HepG2 (cell line): ENCODE results near the gene BCKDHB. TPM values are rescaled to one million over a fixed set of nuclear protein-coding genes. Genes with fewer than 3 reads are reported as not detected.

Experiments used
- CEBPG ChIP-seq: IDR thresholded peaks from 2 replicates; pipeline ENCODE4 v1.6.1; 2016
- NR3C1 ChIP-seq: sonication (generic); formaldehyde crosslinking; IDR thresholded peaks from 2 replicates; pipeline ENCODE4 v1.4.0; 2020; ENCODE audit warnings: missing genetic modification reagents
- TMF1 ChIP-seq: sonication (generic); formaldehyde crosslinking; IDR thresholded peaks from 2 replicates; pipeline ENCODE4 v1.8.1; 2022; ENCODE audit warnings: low read depth, missing genetic modification reagents
- YY1 ChIP-seq: IDR thresholded peaks from 2 replicates; pipeline ENCODE4 v1.6.1; 2011; ENCODE audit warnings: low read length, low read depth, moderate library complexity, mild to moderate bottlenecking; ENCODE audit not compliant: insufficient read depth, insufficient replicate concordance
- ZFP37 ChIP-seq: sonication (generic); formaldehyde crosslinking; IDR thresholded peaks from 2 replicates; pipeline ENCODE4 v1.4.0; 2020; ENCODE audit warnings: missing genetic modification reagents, borderline replicate concordance
- ZIK1 ChIP-seq: sonication (generic); formaldehyde crosslinking; IDR thresholded peaks from 2 replicates; pipeline ENCODE4 v1.5.0; 2020; ENCODE audit warnings: mild to moderate bottlenecking, low read depth, missing genetic modification reagents, borderline replicate concordance
- polyA plus RNA-seq, 8 experiments: library from polyadenylated mRNA; depleted of rRNA in 3 of 8; stranded (reverse) in 7 of 8; unstranded in 1 of 8; fragments of >200 nt; fragmentation: Illumina TruSeq in 4 of 8; extraction: Trizol in 4 of 8; gene quantifications; 2 replicates each; pipeline versions ENCODE4 v1.2.1 to v1.2.3, GENCODE V29; 2011 to 2016; ENCODE audit warnings: low read depth in 4 of 8, missing spikeins in 1 of 8, mixed read lengths in 1 of 8; ENCODE audit not compliant: insufficient read depth in 1 of 8
- total RNA-seq, 5 experiments: library from RNA; depleted of rRNA; stranded (reverse); fragments of >200 nt; fragmentation: Illumina TruSeq; extraction: Trizol; gene quantifications; 2 replicates each; pipeline ENCODE4 v1.2.3, GENCODE V29; 2016; ENCODE audit warnings: low read depth in 1 of 5
- TF ChIP-seq, protein P1 (sequence below): sonication (generic); formaldehyde crosslinking; IDR thresholded peaks from one replicate; pipeline ENCODE4 v1.5.1; 2020; ENCODE audit warnings: mild to moderate bottlenecking, missing genetic modification reagents; ENCODE audit errors: not compliant biosample characterization
- TF ChIP-seq, protein P2 (sequence below): sonication (generic); formaldehyde crosslinking; IDR thresholded peaks from 2 replicates; pipeline ENCODE4 v1.8.0; 2022; ENCODE audit warnings: mild to moderate bottlenecking, missing genetic modification reagents
- TF ChIP-seq, protein P3 (sequence below): sonication (generic); formaldehyde crosslinking; IDR thresholded peaks from 2 replicates; pipeline ENCODE4 v1.5.0; 2020; ENCODE audit warnings: mild to moderate bottlenecking, missing genetic modification reagents, moderate library complexity
- TF ChIP-seq, protein P4 (sequence below): sonication (generic); formaldehyde crosslinking; IDR thresholded peaks from 2 replicates; pipeline ENCODE4 v1.4.0; 2020; ENCODE audit warnings: mild to moderate bottlenecking, missing genetic modification reagents, borderline replicate concordance

The BCKDHB gene
- total and polyA plus RNA-seq, 2 of the 13 experiments (the other 11 are each of a cell fraction or from before 2014, with no cell fraction given), result 10.8 to 13.6 TPM

DNA sequence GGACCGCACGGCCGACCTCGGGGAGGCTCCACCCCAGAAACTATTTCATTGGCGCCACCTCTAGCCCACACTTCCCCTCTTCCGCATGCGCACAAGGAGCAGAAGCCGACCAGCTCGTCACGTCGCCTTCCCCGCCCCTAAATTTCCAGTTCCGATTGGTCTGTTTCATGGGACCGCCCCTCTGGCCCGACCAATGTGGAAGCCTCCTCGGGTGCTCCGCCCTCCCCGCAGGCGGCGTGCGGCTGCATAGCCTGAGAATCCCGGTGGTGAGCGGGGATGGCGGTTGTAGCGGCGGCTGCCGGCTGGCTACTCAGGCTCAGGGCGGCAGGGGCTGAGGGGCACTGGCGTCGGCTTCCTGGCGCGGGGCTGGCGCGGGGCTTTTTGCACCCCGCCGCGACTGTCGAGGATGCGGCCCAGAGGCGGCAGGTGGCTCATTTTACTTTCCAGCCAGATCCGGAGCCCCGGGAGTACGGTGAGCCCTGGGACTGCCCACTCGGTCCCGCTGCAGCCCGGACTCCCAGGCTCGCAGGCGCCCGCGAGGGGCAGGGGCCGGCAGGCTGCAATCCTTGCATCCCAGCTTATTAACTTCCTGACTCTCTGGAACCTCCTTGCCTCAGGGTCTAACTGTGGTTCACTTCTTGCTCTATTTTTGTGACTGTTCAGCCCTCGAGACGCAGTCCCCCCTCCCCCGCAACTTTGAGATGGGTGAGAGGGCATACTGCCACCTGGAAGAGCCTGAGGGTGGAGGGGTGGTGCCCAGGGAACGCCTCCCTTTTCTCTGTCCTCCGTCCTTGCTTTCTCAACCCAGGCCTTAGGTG, at the start of gene BCKDHB (continued):
- TF ChIP-seq, protein P1, sequence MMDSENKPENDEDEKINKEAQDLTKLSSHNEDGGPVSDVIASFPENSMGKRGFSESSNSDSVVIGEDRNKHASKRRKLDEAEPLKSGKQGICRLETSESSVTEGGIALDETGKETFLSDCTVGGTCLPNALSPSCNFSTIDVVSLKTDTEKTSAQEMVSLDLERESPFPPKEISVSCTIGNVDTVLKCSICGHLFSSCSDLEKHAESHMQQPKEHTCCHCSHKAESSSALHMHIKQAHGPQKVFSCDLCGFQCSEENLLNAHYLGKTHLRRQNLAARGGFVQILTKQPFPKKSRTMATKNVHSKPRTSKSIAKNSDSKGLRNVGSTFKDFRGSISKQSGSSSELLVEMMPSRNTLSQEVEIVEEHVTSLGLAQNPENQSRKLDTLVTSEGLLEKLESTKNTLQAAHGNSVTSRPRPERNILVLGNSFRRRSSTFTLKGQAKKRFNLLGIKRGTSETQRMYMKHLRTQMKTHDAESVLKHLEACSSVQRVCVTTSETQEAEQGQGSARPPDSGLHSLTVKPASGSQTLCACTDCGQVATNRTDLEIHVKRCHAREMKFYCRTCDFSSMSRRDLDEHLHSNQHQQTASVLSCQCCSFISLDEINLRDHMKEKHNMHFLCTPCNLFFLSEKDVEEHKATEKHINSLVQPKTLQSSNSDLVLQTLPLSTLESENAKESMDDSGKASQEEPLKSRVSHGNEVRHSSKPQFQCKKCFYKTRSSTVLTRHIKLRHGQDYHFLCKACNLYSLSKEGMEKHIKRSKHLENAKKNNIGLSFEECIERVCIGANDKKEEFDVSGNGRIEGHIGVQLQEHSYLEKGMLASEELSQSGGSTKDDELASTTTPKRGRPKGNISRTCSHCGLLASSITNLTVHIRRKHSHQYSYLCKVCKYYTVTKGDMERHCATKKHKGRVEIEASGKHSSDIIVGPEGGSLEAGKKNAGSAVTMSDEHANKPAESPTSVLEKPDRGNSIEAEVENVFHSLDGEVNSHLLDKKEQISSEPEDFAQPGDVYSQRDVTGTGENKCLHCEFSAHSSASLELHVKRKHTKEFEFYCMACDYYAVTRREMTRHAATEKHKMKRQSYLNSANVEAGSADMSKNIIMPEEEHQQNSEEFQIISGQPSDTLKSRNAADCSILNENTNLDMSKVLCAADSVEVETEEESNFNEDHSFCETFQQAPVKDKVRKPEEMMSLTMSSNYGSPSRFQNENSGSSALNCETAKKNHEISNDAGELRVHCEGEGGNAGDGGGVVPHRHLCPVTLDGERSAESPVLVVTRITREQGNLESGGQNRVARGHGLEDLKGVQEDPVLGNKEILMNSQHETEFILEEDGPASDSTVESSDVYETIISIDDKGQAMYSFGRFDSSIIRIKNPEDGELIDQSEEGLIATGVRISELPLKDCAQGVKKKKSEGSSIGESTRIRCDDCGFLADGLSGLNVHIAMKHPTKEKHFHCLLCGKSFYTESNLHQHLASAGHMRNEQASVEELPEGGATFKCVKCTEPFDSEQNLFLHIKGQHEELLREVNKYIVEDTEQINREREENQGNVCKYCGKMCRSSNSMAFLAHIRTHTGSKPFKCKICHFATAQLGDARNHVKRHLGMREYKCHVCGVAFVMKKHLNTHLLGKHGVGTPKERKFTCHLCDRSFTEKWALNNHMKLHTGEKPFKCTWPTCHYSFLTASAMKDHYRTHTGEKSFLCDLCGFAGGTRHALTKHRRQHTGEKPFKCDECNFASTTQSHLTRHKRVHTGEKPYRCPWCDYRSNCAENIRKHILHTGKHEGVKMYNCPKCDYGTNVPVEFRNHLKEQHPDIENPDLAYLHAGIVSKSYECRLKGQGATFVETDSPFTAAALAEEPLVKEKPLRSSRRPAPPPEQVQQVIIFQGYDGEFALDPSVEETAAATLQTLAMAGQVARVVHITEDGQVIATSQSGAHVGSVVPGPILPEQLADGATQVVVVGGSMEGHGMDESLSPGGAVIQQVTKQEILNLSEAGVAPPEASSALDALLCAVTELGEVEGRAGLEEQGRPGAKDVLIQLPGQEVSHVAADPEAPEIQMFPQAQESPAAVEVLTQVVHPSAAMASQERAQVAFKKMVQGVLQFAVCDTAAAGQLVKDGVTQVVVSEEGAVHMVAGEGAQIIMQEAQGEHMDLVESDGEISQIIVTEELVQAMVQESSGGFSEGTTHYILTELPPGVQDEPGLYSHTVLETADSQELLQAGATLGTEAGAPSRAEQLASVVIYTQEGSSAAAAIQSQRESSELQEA (CRISPR knock-in tag), result peak; percentile 87
- TF ChIP-seq ZIK1 (no peak), NR3C1 (CRISPR knock-in tag) (no peak), CEBPG (CRISPR knock-in tag) (no peak), ZFP37 (CRISPR knock-in tag) (no peak), TMF1 (0 out of 2 replicates have a peak, but pooled peaks have one; percentile 18), YY1 (peak; percentile 83)
- TF ChIP-seq, protein P2, sequence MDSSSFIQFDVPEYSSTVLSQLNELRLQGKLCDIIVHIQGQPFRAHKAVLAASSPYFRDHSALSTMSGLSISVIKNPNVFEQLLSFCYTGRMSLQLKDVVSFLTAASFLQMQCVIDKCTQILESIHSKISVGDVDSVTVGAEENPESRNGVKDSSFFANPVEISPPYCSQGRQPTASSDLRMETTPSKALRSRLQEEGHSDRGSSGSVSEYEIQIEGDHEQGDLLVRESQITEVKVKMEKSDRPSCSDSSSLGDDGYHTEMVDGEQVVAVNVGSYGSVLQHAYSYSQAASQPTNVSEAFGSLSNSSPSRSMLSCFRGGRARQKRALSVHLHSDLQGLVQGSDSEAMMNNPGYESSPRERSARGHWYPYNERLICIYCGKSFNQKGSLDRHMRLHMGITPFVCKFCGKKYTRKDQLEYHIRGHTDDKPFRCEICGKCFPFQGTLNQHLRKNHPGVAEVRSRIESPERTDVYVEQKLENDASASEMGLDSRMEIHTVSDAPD, result no peak
- TF ChIP-seq, protein P3, sequence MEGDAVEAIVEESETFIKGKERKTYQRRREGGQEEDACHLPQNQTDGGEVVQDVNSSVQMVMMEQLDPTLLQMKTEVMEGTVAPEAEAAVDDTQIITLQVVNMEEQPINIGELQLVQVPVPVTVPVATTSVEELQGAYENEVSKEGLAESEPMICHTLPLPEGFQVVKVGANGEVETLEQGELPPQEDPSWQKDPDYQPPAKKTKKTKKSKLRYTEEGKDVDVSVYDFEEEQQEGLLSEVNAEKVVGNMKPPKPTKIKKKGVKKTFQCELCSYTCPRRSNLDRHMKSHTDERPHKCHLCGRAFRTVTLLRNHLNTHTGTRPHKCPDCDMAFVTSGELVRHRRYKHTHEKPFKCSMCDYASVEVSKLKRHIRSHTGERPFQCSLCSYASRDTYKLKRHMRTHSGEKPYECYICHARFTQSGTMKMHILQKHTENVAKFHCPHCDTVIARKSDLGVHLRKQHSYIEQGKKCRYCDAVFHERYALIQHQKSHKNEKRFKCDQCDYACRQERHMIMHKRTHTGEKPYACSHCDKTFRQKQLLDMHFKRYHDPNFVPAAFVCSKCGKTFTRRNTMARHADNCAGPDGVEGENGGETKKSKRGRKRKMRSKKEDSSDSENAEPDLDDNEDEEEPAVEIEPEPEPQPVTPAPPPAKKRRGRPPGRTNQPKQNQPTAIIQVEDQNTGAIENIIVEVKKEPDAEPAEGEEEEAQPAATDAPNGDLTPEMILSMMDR (CRISPR knock-in tag), result no peak; the same call in 1 of the 2 replicates
- TF ChIP-seq, protein P4, sequence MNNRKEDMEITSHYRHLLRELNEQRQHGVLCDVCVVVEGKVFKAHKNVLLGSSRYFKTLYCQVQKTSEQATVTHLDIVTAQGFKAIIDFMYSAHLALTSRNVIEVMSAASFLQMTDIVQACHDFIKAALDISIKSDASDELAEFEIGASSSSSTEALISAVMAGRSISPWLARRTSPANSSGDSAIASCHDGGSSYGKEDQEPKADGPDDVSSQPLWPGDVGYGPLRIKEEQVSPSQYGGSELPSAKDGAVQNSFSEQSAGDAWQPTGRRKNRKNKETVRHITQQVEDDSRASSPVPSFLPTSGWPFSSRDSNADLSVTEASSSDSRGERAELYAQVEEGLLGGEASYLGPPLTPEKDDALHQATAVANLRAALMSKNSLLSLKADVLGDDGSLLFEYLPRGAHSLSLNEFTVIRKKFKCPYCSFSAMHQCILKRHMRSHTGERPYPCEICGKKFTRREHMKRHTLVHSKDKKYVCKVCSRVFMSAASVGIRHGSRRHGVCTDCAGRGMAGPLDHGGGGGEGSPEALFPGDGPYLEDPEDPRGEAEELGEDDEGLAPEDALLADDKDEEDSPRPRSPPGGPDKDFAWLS, result no peak
